ENCODE data around the gene OR5W2.
"Not testable (repeated sequence)": the region's sequence is repeated elsewhere in the genome, so short reads cannot be mapped to it uniquely, and the experiment has no call there.

GRCh38 chr11:55885481-55885880 lies 28.9 kb downstream of the OR5W2 start:
- TF ChIP-seq CTCF (IDR thresholded peaks at IDR 0.05; ENCODE audit: low read depth, low read length, missing input control); GABPA (IDR thresholded peaks at IDR 0.05 in 1 of 2, conservative IDR thresholded peaks at IDR 0.05 in 1 of 2); ATF3 (IDR thresholded peaks at IDR 0.05); HNF4A (conservative IDR thresholded peaks at IDR 0.05); JUND (IDR thresholded peaks at IDR 0.05); RAD21 (IDR thresholded peaks at IDR 0.05); FOXA1 (IDR thresholded peaks at IDR 0.05); YY1 (IDR thresholded peaks at IDR 0.05): not testable (repeated sequence)
- TF ChIP-seq, protein P1, sequence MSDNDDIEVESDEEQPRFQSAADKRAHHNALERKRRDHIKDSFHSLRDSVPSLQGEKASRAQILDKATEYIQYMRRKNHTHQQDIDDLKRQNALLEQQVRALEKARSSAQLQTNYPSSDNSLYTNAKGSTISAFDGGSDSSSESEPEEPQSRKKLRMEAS (IDR thresholded peaks at IDR 0.05): not testable (repeated sequence)
- TF ChIP-seq, protein P2, sequence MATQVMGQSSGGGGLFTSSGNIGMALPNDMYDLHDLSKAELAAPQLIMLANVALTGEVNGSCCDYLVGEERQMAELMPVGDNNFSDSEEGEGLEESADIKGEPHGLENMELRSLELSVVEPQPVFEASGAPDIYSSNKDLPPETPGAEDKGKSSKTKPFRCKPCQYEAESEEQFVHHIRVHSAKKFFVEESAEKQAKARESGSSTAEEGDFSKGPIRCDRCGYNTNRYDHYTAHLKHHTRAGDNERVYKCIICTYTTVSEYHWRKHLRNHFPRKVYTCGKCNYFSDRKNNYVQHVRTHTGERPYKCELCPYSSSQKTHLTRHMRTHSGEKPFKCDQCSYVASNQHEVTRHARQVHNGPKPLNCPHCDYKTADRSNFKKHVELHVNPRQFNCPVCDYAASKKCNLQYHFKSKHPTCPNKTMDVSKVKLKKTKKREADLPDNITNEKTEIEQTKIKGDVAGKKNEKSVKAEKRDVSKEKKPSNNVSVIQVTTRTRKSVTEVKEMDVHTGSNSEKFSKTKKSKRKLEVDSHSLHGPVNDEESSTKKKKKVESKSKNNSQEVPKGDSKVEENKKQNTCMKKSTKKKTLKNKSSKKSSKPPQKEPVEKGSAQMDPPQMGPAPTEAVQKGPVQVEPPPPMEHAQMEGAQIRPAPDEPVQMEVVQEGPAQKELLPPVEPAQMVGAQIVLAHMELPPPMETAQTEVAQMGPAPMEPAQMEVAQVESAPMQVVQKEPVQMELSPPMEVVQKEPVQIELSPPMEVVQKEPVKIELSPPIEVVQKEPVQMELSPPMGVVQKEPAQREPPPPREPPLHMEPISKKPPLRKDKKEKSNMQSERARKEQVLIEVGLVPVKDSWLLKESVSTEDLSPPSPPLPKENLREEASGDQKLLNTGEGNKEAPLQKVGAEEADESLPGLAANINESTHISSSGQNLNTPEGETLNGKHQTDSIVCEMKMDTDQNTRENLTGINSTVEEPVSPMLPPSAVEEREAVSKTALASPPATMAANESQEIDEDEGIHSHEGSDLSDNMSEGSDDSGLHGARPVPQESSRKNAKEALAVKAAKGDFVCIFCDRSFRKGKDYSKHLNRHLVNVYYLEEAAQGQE (IDR thresholded peaks at IDR 0.05): not testable (repeated sequence)

All from liver (tissue), 3 donors.